Prostate gland (tissue), 2 donors: Measurements from ENCODE around the gene GAK.

Experiments used
- POLR2A ChIP-seq: fragments of 450-650 bp; IDR thresholded peaks from one replicate; pipeline ENCODE4 v1.6.1; 2016; ENCODE audit warnings: antibody characterized with exemption, mild to moderate bottlenecking
- POLR2AphosphoS5 ChIP-seq: sonication (generic); formaldehyde crosslinking; IDR thresholded peaks from one replicate; pipeline ENCODE4 v1.6.1; 2017; ENCODE audit warnings: antibody characterized with exemption
- TF ChIP-seq, protein P1 (sequence below), 4 experiments: fragments of 200-600 bp in 2 of 4; fragments of 450-650 bp in 2 of 4; sonication (generic) in 2 of 4; IDR thresholded peaks; 1 replicate in 3 of 4; 2 replicates in 1 of 4; pipeline ENCODE4 v1.5.1; 2016 to 2019; ENCODE audit warnings: antibody characterized with exemption in 4 of 4, mild to moderate bottlenecking in 2 of 4, moderate library complexity in 2 of 4

DNA sequence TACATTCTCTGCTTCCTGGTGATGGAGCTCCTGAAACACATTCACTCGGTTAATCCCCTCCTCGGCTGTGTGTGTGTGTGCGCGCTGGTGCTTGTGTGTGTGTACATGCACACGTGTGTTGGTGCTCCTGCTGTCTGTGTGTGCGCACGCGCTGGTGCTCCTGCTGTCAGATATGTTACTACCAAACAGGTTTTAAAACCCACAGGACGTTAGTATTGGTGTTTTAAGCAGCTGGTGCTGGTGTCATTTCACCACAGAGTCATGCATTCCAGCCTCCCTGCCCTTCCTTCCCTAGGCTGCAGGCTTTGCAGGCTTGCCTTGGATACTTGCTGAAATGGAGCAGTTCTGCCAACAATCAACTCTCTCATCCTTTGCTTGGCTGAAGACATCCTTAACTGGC, 58.1 kb downstream of the GAK start:
- TF ChIP-seq POLR2A (no peak), POLR2AphosphoS5 (no peak)
- TF ChIP-seq, protein P1, sequence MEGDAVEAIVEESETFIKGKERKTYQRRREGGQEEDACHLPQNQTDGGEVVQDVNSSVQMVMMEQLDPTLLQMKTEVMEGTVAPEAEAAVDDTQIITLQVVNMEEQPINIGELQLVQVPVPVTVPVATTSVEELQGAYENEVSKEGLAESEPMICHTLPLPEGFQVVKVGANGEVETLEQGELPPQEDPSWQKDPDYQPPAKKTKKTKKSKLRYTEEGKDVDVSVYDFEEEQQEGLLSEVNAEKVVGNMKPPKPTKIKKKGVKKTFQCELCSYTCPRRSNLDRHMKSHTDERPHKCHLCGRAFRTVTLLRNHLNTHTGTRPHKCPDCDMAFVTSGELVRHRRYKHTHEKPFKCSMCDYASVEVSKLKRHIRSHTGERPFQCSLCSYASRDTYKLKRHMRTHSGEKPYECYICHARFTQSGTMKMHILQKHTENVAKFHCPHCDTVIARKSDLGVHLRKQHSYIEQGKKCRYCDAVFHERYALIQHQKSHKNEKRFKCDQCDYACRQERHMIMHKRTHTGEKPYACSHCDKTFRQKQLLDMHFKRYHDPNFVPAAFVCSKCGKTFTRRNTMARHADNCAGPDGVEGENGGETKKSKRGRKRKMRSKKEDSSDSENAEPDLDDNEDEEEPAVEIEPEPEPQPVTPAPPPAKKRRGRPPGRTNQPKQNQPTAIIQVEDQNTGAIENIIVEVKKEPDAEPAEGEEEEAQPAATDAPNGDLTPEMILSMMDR (IDR thresholded peaks at IDR 0.05) = no peak
